ENCODE measurements around the gene HTR1E.
A peak's percentile ranks its signal among the peaks of the same experiment; 100 is the strongest.
"Not testable (repeated sequence)": the region's sequence is repeated elsewhere in the genome, so short reads cannot be mapped to it uniquely, and the experiment has no call there.

Gene HTR1E

GRCh38 chr6:86978251-86978650 lies 40.9 kb downstream of the HTR1E start:
- DNase-seq = no peak

GRCh38 chr6:87001494-87001893 lies 64.2 kb downstream of the HTR1E start:
- DNase-seq = no peak

- not testable (repeated sequence) for DNase-seq
Observed at GRCh38 chr6:87002391-87002790, 65.1 kb downstream of the HTR1E start.

GRCh38 chr6:87006541-87006940 lies 69.2 kb downstream of the HTR1E start:
- not testable (repeated sequence) for DNase-seq

- DNase-seq = not testable (repeated sequence)
Observed at GRCh38 chr6:87009581-87009980, 72.3 kb downstream of the HTR1E start.

GRCh38 chr6:87012035-87012434 lies 74.7 kb downstream of the HTR1E start:
- DNase-seq = no peak

GRCh38 chr6:87012743-87013142 lies 75.4 kb downstream of the HTR1E start:
- no peak for DNase-seq

- DNase-seq = no peak
Observed at GRCh38 chr6:87016772-87017171, 79.4 kb downstream of the HTR1E start.

GRCh38 chr6:87027021-87027420 lies 89.7 kb downstream of the HTR1E start:
- DNase-seq = no peak

- peak in 3 of 4 experiments; percentile 14 to 47 (median 23) for DNase-seq
Observed at GRCh38 chr6:87029711-87030314, 92.5 kb downstream of the HTR1E start.

- DNase-seq = no peak
Observed at GRCh38 chr6:87040729-87041128, 103.4 kb downstream of the HTR1E start.

- no peak for DNase-seq
Observed at GRCh38 chr6:87045521-87046075, 108.3 kb downstream of the HTR1E start.

GRCh38 chr6:87049779-87050178 lies 112.5 kb downstream of the HTR1E start:
- peak in 2 of 4 experiments; percentile 2 to 24 for DNase-seq

- DNase-seq = no peak
Observed at GRCh38 chr6:87053312-87053711, 116.0 kb downstream of the HTR1E start.

GRCh38 chr6:87054143-87054833 lies 117.0 kb downstream of the HTR1E start:
- no peak for DNase-seq

GRCh38 chr6:87059943-87060342 lies 122.6 kb downstream of the HTR1E start:
- no peak for DNase-seq

GRCh38 chr6:87065117-87065516 lies 127.8 kb downstream of the HTR1E start:
- DNase-seq = no peak
